Upper lobe of right lung (tissue), 1 donor: Measurements from ENCODE around the gene CADM1. TPM values are rescaled to one million over a fixed set of nuclear protein-coding genes. Genes with fewer than 3 reads are reported as not detected.

Experiments used
- ATAC-seq: fragments of 200-7000 bp; cut with Tn5 transposase; one replicate; pipeline ENCODE4 v1.9.1; 2020; ENCODE audit warnings: mild to moderate bottlenecking, moderate library complexity
- DNase-seq: peaks from one replicate; pipeline ENCODE4 v3.0.0-alpha.2; 2020
- H3K27ac ChIP-seq: fragments of 200-600 bp; one replicate; pipeline ENCODE4 v1.8.0; 2022
- H3K27me3 ChIP-seq: fragments of 200-600 bp; one replicate; pipeline ENCODE4 v1.8.0; 2022; ENCODE audit warnings: mild to moderate bottlenecking
- H3K36me3 ChIP-seq: fragments of 200-600 bp; one replicate; pipeline ENCODE4 v1.8.0; 2022
- H3K4me1 ChIP-seq: fragments of 200-600 bp; one replicate; pipeline ENCODE4 v1.8.0; 2022
- H3K4me3 ChIP-seq: fragments of 200-600 bp; one replicate; pipeline ENCODE4 v1.8.0; 2022; ENCODE audit warnings: mild to moderate bottlenecking
- H3K9me3 ChIP-seq: fragments of 200-600 bp; one replicate; pipeline ENCODE4 v1.8.0; 2022
- CTCF ChIP-seq: fragments of 200-600 bp; IDR thresholded peaks from one replicate; pipeline ENCODE4 v1.8.0; 2022; ENCODE audit warnings: antibody characterized with exemption
- intact Hi-C: fragments of 100-400 bp; cut with DNase I; formaldehyde crosslinking; loops from one replicate; pipeline ENCODE4 v1.11.0; 2022
- total RNA-seq: library from RNA; stranded (reverse); fragmentation: NEBNext Ultra II Directional; extraction: Animal tissue kit (Norgen Biotek cat#: 25700); gene quantifications from one replicate; pipeline ENCODE4 v1.2.1, GENCODE V29; 2021
- donor health status: DM: no; HTN: yes; CAD: no; lungs with severe emphysema.

Gene CADM1
- total RNA-seq, 1 donor from 2014 or later = 222 TPM

- no peak for TF ChIP-seq CTCF
- Histone ChIP-seq H3K9me3 (no peaks in the 10 kb centered on the region), H3K4me1 (no peaks in the 10 kb centered on the region), H3K36me3 (peaks cover 10% of the 10 kb centered on the region), H3K4me3 (no peak overlapping the region), H3K27ac (no peak overlapping the region), H3K27me3 (no peaks in the 10 kb centered on the region)
- intact Hi-C loops = no loop called here
- ATAC-seq (no peak), DNase-seq (no peak)
Observed at GRCh38 chr11:115208808-115209259, 295.4 kb downstream of the CADM1 start.

- H3K27ac ChIP-seq = no peak overlapping the region
- ATAC-seq = no peak
- no peaks in the 10 kb centered on the region for H3K27me3 ChIP-seq
- H3K9me3 ChIP-seq = no peaks in the 10 kb centered on the region
- no peak overlapping the region for H3K4me3 ChIP-seq
- H3K36me3 ChIP-seq = peaks cover 8% of the 10 kb centered on the region
- TF ChIP-seq CTCF = no peak
- H3K4me1 ChIP-seq = no peaks in the 10 kb centered on the region
- no peak for DNase-seq
- intact Hi-C loops = no loop called here
Observed at GRCh38 chr11:115207916-115208315, 296.3 kb downstream of the CADM1 start.

- no peak for DNase-seq
- H3K36me3 ChIP-seq = peaks cover 8% of the 10 kb centered on the region
- H3K27me3 ChIP-seq = no peaks in the 10 kb centered on the region
- no peak overlapping the region for H3K4me3 ChIP-seq
- H3K27ac ChIP-seq = no peak overlapping the region
- intact Hi-C loops = no loop called here
- no peaks in the 10 kb centered on the region for H3K9me3 ChIP-seq
- TF ChIP-seq CTCF = no peak
- no peak for ATAC-seq
- no peaks in the 10 kb centered on the region for H3K4me1 ChIP-seq
Observed at GRCh38 chr11:115207166-115207591, 297.0 kb downstream of the CADM1 start.

GRCh38 chr11:115206365-115207022, 297.7 kb downstream of the CADM1 start:
- ATAC-seq (no peak), DNase-seq (no peak)
- Histone ChIP-seq H3K4me3 (no peak overlapping the region), H3K9me3 (no peaks in the 10 kb centered on the region), H3K4me1 (no peaks in the 10 kb centered on the region), H3K36me3 (peaks cover 8% of the 10 kb centered on the region), H3K27ac (no peak overlapping the region), H3K27me3 (no peaks in the 10 kb centered on the region)
- no peak for TF ChIP-seq CTCF
- intact Hi-C loops = no loop called here

- Histone ChIP-seq H3K27me3 (no peaks in the 10 kb centered on the region), H3K27ac (no peak overlapping the region), H3K4me3 (no peak overlapping the region), H3K36me3 (no peaks in the 10 kb centered on the region), H3K4me1 (no peaks in the 10 kb centered on the region), H3K9me3 (no peaks in the 10 kb centered on the region)
- no peak for DNase-seq
- TF ChIP-seq CTCF = no peak
- ATAC-seq = no peak
- intact Hi-C loops = no loop called here
Observed at GRCh38 chr11:115202900-115203552, 301.2 kb downstream of the CADM1 start.
